H1 (cell line): ENCODE measurements around the gene GRIA1. TPM values are rescaled to one million over a fixed set of nuclear protein-coding genes. Genes with fewer than 3 reads are reported as not detected.

ENCODE experiments used
- CTCF ChIA-PET: fragments of 300-600 bp; sonication (Branson Sonifier 250); formaldehyde crosslinking; loops from one replicate; lab custom pipeline; 2021; ENCODE audit not compliant: partially characterized antibody; lab: Charles Lee
- POLR2A ChIA-PET: fragments of 300-600 bp; sonication (Branson Sonifier 250); formaldehyde crosslinking; loops from one replicate; lab custom pipeline; 2021; ENCODE audit warnings: inconsistent platforms; ENCODE audit not compliant: partially characterized antibody; lab: Charles Lee
- DNase-seq, 2 experiments: peaks; one replicate each; pipeline versions ENCODE4 v3.0.0 to v3.0.0-alpha.2; 2010 to 2022; ENCODE audit warnings: low spot score in 2 of 2, low read depth in 1 of 2, mixed read lengths in 1 of 2
- FAIRE-seq: peaks from 2 replicates; lab custom pipeline; 2011; peaks lifted over from hg19 to GRCh38; lab: Jason Lieb, UNC
- H2AFZ ChIP-seq: 2 replicates; pipeline ENCODE4 v1.8.1; 2012; ENCODE audit warnings: low read length, inconsistent platforms
- H2AK5ac ChIP-seq: 2 replicates; pipeline ENCODE4 v1.6.1; 2013; ENCODE audit warnings: low read depth, low read length
- H2BK120ac ChIP-seq: replicated peaks from 2 replicates; pipeline ENCODE3; 2013; ENCODE audit warnings: low read depth, low read length, inconsistent platforms
- H2BK12ac ChIP-seq: 2 replicates; pipeline ENCODE4 v1.6.1; 2013; ENCODE audit warnings: low read depth, low read length
- H2BK15ac ChIP-seq: 2 replicates; pipeline ENCODE4 v1.6.1; 2013; ENCODE audit warnings: low read length
- H2BK20ac ChIP-seq: 2 replicates; pipeline ENCODE4 v1.6.1; 2013; ENCODE audit warnings: low read length
- H2BK5ac ChIP-seq: 2 replicates; pipeline ENCODE4 v1.6.1; 2013; ENCODE audit warnings: low read depth, low read length
- H3K14ac ChIP-seq: 2 replicates; pipeline ENCODE4 v1.6.1; 2013; ENCODE audit warnings: inconsistent platforms; ENCODE audit not compliant: insufficient read length
- H3K18ac ChIP-seq: 2 replicates; pipeline ENCODE4 v1.6.1; 2013; ENCODE audit warnings: low read length; ENCODE audit errors: extremely low read depth
- H3K23ac ChIP-seq: 2 replicates; pipeline ENCODE4 v1.6.1; 2013; ENCODE audit warnings: inconsistent platforms; ENCODE audit not compliant: insufficient read length
- H3K23me2 ChIP-seq: 2 replicates; pipeline ENCODE4 v1.6.1; 2013; ENCODE audit warnings: low read depth, low read length
- H3K27ac ChIP-seq: 2 replicates; pipeline ENCODE4 v1.6.1; 2011; ENCODE audit warnings: low read depth, low read length, inconsistent platforms
- H3K27me3 ChIP-seq, 4 experiments: replicated peaks in 1 of 4; 1 replicate in 1 of 4; 2 replicates in 3 of 4; pipeline versions ENCODE4 v1.6.1 to v1.8.1; 2011 to 2013; ENCODE audit warnings: low read length in 3 of 4, mild to moderate bottlenecking in 3 of 4, inconsistent platforms in 2 of 4, mixed read lengths in 2 of 4, moderate library complexity in 1 of 4; ENCODE audit not compliant: control insufficient read depth in 3 of 4, insufficient read depth in 3 of 4; ENCODE audit errors: extremely low read depth in 1 of 4
- H3K36me3 ChIP-seq, 4 experiments: 2 replicates each; pipeline versions ENCODE4 v1.6.1 to v1.8.1; 2011 to 2013; ENCODE audit warnings: mild to moderate bottlenecking in 4 of 4, low read length in 3 of 4, moderate library complexity in 2 of 4, control low read depth in 1 of 4, inconsistent platforms in 1 of 4; ENCODE audit not compliant: insufficient read depth in 4 of 4, control insufficient read depth in 2 of 4
- H3K4ac ChIP-seq: replicated peaks from 2 replicates; pipeline ENCODE3; 2013; ENCODE audit warnings: low read length, low read depth, mixed read lengths, inconsistent platforms; ENCODE audit not compliant: insufficient read length
- H3K4me1 ChIP-seq, 4 experiments: replicated peaks in 1 of 4; 1 replicate in 1 of 4; 2 replicates in 3 of 4; pipeline versions ENCODE4 v1.6.1 to v1.8.1; 2011 to 2013; ENCODE audit warnings: low read length in 3 of 4, inconsistent platforms in 2 of 4, mixed read lengths in 1 of 4; ENCODE audit not compliant: insufficient read depth in 4 of 4, control insufficient read depth in 3 of 4
- H3K4me2 ChIP-seq, 2 experiments: 2 replicates each; pipeline versions ENCODE4 v1.6.1 to v1.8.1; 2011 to 2013; ENCODE audit warnings: low read depth in 2 of 2, low read length in 2 of 2, control low read depth in 1 of 2, inconsistent platforms in 1 of 2, mild to moderate bottlenecking in 1 of 2; ENCODE audit not compliant: insufficient read depth in 1 of 2
- H3K4me3 ChIP-seq, 4 experiments: fragments of 200-600, 300-600 bp in 1 of 4; sonication (generic), shearing (Covaris generic), sonication (Bioruptor Twin) in 1 of 4; 2 replicates each; pipeline versions ENCODE4 v1.5.1 to v1.8.1; 2011 to 2016; ENCODE audit warnings: low read length in 4 of 4, low read depth in 3 of 4, control low read depth in 2 of 4, inconsistent platforms in 2 of 4, mild to moderate bottlenecking in 2 of 4, mixed read lengths in 1 of 4, moderate library complexity in 1 of 4; ENCODE audit not compliant: insufficient read depth in 2 of 4; ENCODE audit errors: extremely low read depth in 1 of 4
- H3K56ac ChIP-seq: replicated peaks from 2 replicates; pipeline ENCODE3; 2013; ENCODE audit warnings: low read depth, mild to moderate bottlenecking, mixed read lengths, low read length, inconsistent platforms; ENCODE audit not compliant: insufficient read length
- H3K79me1 ChIP-seq: 2 replicates; pipeline ENCODE4 v1.6.1; 2013; ENCODE audit warnings: low read depth, low read length, control low read depth
- H3K79me2 ChIP-seq, 2 experiments: 2 replicates each; pipeline versions ENCODE4 v1.6.1 to v1.8.1; 2012 to 2013; ENCODE audit warnings: low read length in 2 of 2, mild to moderate bottlenecking in 2 of 2, inconsistent platforms in 1 of 2; ENCODE audit not compliant: insufficient read depth in 2 of 2, control insufficient read depth in 1 of 2
- H3K9ac ChIP-seq, 4 experiments: replicated peaks in 1 of 4; 1 replicate in 1 of 4; 2 replicates in 3 of 4; pipeline versions ENCODE4 v1.6.1 to v1.8.1; 2011 to 2013; ENCODE audit warnings: low read depth in 3 of 4, low read length in 3 of 4, control low read depth in 2 of 4, mild to moderate bottlenecking in 2 of 4, moderate library complexity in 2 of 4, inconsistent platforms in 1 of 4; ENCODE audit errors: extremely low read depth in 1 of 4
- H3K9me3 ChIP-seq, 2 experiments: 2 replicates each; pipeline versions ENCODE4 v1.6.1 to v1.8.1; 2012 to 2013; ENCODE audit warnings: mild to moderate bottlenecking in 2 of 2, moderate library complexity in 2 of 2, control low read depth in 1 of 2, inconsistent platforms in 1 of 2, low read depth in 1 of 2, low read length in 1 of 2, mixed read lengths in 1 of 2; ENCODE audit not compliant: insufficient read depth in 2 of 2
- H4K20me1 ChIP-seq, 2 experiments: replicated peaks in 1 of 2; 2 replicates each; pipeline versions ENCODE3 to v1.8.1; 2011 to 2013; ENCODE audit warnings: inconsistent platforms in 2 of 2, low read length in 2 of 2, mild to moderate bottlenecking in 1 of 2; ENCODE audit not compliant: insufficient read depth in 2 of 2, control insufficient read depth in 1 of 2
- H4K5ac ChIP-seq: 2 replicates; pipeline ENCODE4 v1.6.1; 2013; ENCODE audit warnings: low read length, low read depth, mixed read lengths, inconsistent platforms; ENCODE audit not compliant: insufficient read length
- H4K8ac ChIP-seq: 2 replicates; pipeline ENCODE4 v1.8.0; 2013; ENCODE audit warnings: mild to moderate bottlenecking, moderate library complexity, low read length, inconsistent platforms; ENCODE audit not compliant: insufficient read depth; ENCODE audit errors: extremely low read depth
- H4K91ac ChIP-seq: replicated peaks from 2 replicates; pipeline ENCODE3; 2013; ENCODE audit warnings: low read length, mixed read lengths, inconsistent platforms; ENCODE audit not compliant: insufficient read length
- BCL11A ChIP-seq, 2 experiments: IDR thresholded peaks; one replicate each; pipeline ENCODE4 v1.6.1; 2011; ENCODE audit warnings: low read depth in 2 of 2, low read length in 2 of 2, mild to moderate bottlenecking in 2 of 2
- MAFK ChIP-seq: IDR thresholded peaks from 2 replicates; pipeline ENCODE4 v1.6.1; 2012; ENCODE audit warnings: low read depth, mild to moderate bottlenecking, improper control_type of control experiment, low read length
- TEAD4 ChIP-seq: IDR thresholded peaks from 2 replicates; pipeline ENCODE4 v1.6.1; 2012; ENCODE audit warnings: low read depth, low read length, inconsistent platforms, mixed read lengths
- polyA plus RNA-seq, 7 experiments: library from polyadenylated mRNA; depleted of rRNA in 3 of 7; stranded (reverse) in 5 of 7; unstranded in 2 of 7; fragments of >200 nt in 5 of 7; fragments of 200-250 nt in 2 of 7; gene quantifications; 1 replicate in 5 of 7; 2 replicates in 1 of 7; 4 replicates in 1 of 7; pipeline versions ENCODE4 v1.2.1 to v1.2.3, GENCODE V29; 2011 to 2013; ENCODE audit warnings: missing spikeins in 2 of 7, mixed read lengths in 2 of 7
- total RNA-seq: library from RNA; stranded (reverse); fragmentation: NEBNext Ultra II Directional; extraction: Animal tissue kit (Norgen Biotek cat#: 25700); gene quantifications from 2 replicates; pipeline ENCODE4 v1.2.1, GENCODE V29; 2021

The GRIA1 gene
- total and polyA plus RNA-seq, 2 of the 8 experiments (the other 6 are each of a cell fraction or from before 2014, with no cell fraction given) = 0.97 to 2.5 TPM

GRCh38 chr5:153467546-153467945, 22.9 kb upstream of the GRIA1 start:
- no peaks in the 10 kb centered on the region for H3K36me3 ChIP-seq
- no peak overlapping the region for H4K91ac ChIP-seq
- no peaks in the 10 kb centered on the region; the same call in 1 of the 2 replicates for H3K23me2 ChIP-seq
- FAIRE-seq (no peak), DNase-seq (no peak)
- H3K9ac ChIP-seq = no peak overlapping the region
- no peak overlapping the region for H2BK15ac ChIP-seq
- H3K79me2 ChIP-seq = no peaks in the 10 kb centered on the region
- H4K8ac ChIP-seq = no peak overlapping the region
- H3K79me1 ChIP-seq = no peaks in the 10 kb centered on the region
- no peak overlapping the region for H2AFZ ChIP-seq
- no peak overlapping the region for H3K27ac ChIP-seq
- H3K18ac ChIP-seq = no peak overlapping the region
- no peak overlapping the region for H3K14ac ChIP-seq
- H3K9me3 ChIP-seq = 0 out of 4 replicates have a peak, but pooled peaks cover 0 to 4% of the 10 kb centered on the region in 2 experiments
- 0 out of 2 replicates have a peak overlapping the region, but pooled peaks have one; percentile 86 for H2AK5ac ChIP-seq
- no peak overlapping the region for H3K23ac ChIP-seq
- H2BK20ac ChIP-seq = no peak overlapping the region
- H2BK5ac ChIP-seq = no peak overlapping the region
- no peak overlapping the region for H2BK12ac ChIP-seq
- H2BK120ac ChIP-seq = no peak overlapping the region
- no peaks in the 10 kb centered on the region for H3K27me3 ChIP-seq
- 0 out of 7 replicates have a peak, but pooled peaks cover 0 to 4% (median 0%) of the 10 kb centered on the region in 4 experiments for H3K4me1 ChIP-seq
- no peak overlapping the region for H3K4ac ChIP-seq
- H4K5ac ChIP-seq = no peak overlapping the region
- H3K4me2 ChIP-seq = no peak overlapping the region
- ChIA-PET CTCF (interaction anchor here (1.2 to 1.5 kb wide), 3 partner anchors 10 to 56 kb away, joined by 3 to 7 read pairs (median 3); no protein-coding TSS in a partner anchor), POLR2A (no interaction called here)
- no peak overlapping the region for H3K56ac ChIP-seq
- no peaks in the 10 kb centered on the region for H4K20me1 ChIP-seq
- TF ChIP-seq BCL11A (IDR thresholded peaks at IDR 0.05; ENCODE audit: low read depth in 2 of 2, low read length in 2 of 2) (no peak), TEAD4 (no peak), MAFK (no peak)
- no peak overlapping the region for H3K4me3 ChIP-seq
